Smooth muscle cell of the umbilical artery (primary cell): ENCODE data around the gene FOXL1. TPM values are rescaled to one million over a fixed set of nuclear protein-coding genes. Genes with fewer than 3 reads are reported as not detected.

Source experiments
- total RNA-seq: library from RNA; depleted of rRNA; stranded (reverse); fragments of >200 nt; gene quantifications from 2 replicates; pipeline ENCODE4 v1.2.3, GENCODE V29; 2014

The FOXL1 gene
- total RNA-seq: 1.8 and 4.8 TPM in 2 replicates

DNA sequence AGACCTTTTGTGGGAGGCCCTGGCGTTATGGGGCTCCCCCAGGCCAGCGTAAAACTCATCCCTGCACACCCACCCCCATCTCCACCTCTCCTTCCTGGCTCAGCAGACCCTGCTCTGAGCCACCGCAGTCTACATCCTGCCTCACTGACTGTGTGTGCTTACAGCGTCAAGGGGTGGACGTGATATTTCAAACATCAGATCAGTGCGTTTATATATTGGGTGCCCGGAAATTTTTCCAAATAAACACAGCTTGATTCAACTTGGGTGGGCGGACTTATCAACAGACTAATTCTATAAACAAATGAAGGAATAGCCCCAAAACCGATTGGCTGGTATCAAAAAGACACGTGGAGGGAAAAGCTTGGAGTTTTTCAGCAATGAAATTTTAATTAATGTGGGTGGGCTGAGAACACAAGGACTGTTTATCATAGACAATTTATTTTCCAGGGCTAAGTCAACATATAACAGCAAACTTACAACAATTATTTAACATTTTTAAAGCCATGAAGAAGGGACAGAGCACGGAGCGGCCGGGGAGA is at the start of gene FOXL1:
Gene FOXL1 (plus strand): TSS at position 489 of the 539 bp plus-strand sequence. CDS start 175 bp downstream, outside the sequence.

DNA sequence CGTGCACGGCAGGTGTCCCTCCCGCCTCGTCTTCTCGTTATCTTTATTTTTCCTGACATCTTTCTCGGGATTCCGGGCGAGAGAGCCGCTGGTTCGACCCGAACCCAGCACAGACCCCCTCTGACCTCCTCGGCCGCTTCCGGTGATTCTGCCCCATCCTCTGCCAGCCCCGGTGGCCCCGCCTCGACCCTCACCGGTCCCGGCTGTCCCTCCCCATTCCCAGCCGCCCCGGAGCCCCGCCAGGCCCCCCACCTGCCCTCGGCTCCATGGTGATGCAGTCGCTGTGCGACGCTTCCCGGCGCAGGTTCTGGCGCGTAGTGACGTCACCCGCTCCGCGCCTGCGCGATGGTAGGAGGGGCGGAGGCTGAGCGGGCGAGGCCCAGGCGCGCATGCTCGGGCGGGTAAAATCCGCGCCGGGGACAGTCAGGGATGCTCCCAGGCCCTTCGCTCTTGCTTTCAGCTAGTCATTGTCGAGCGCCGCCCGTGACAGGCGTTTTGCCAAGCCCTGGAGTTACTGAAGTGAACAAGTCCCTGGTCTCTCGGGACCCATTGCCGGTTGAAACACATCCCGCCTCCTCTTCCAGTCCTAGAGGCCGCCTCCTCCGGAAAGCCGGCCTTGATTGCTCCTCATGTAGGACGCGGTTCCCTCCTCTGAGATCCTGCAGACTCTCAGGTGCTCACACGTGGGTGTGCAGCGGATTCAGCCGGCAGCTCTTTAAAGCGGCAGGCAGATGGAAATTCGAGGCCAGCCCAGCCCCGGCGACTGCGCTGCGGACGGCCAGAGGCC is 23.2 kb upstream of the FOXL1 start, which contains the start of gene MTHFSD:
Gene MTHFSD (minus strand): TSS at position 319 of the 787 bp plus-strand sequence. CDS start 51 bp downstream, at position 268.

DNA sequence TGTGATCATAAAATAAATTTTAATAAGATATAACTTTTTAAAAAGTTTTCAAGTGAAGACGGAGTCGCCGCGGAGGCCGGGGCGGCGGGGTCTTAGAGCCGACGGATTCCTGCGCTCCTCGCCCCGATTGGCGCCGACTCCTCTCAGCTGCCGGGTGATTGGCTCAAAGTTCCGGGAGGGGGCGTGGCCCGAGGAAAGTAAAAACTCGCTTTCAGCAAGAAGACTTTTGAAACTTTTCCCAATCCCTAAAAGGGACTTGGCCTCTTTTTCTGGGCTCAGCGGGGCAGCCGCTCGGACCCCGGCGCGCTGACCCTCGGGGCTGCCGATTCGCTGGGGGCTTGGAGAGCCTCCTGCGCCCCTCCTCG is 11.8 kb upstream of the FOXL1 start, which contains the start of gene FOXC2:
Gene FOXC2 (plus strand): TSS at position 229 of the 365 bp plus-strand sequence. CDS start 507 bp downstream, outside the sequence.

Other genes with a start within 250 kb of the FOXL1 start
- 4.8 and 6.4 TPM in 2 replicates for gene FOXF1, start 68.0 kb upstream of the FOXL1 start, total RNA-seq
- gene MTHFSD, start 23.3 kb upstream of the FOXL1 start, total RNA-seq: 14.0 and 22.8 TPM in 2 replicates
- 0.89 and 4.4 TPM in 2 replicates for gene FOXC2, start 11.7 kb upstream of the FOXL1 start, total RNA-seq